Measurements from ENCODE around the gene COMTD1. TPM values are rescaled to one million over a fixed set of nuclear protein-coding genes. Genes with fewer than 3 reads are reported as not detected.
"Not testable (repeated sequence)": the region's sequence is repeated elsewhere in the genome, so short reads cannot be mapped to it uniquely, and the experiment has no call there.

Gene COMTD1
- total RNA-seq, 1 donor from 2014 or later = 14.2 TPM

DNA sequence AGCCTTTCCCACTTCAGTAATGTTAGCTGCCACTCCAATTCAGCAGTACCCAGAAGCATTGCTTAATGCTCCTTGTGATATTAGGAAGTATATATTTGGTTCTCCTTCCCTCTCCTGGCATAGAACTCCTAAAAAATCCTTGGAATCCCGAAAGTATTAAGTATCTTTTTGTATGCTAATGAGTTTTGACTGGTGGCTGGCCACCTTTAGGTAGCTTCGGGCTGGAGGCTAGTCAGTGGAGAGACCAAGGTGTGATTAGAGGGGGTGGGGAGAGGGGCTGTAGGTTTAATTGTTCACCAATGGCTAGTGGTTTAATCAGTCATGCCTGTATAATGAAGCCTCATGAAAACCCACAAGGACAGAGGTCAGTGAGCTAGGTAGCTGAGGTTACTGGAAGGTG lies 12.2 kb downstream of the COMTD1 start:
- peaks cover 9% of the 10 kb centered on the region for H3K4me1 Mint-ChIP-seq (ENCODE audit: low read depth, unreplicated experiment)
- H3K36me3 Mint-ChIP-seq (ENCODE audit: unreplicated experiment) = no peaks in the 10 kb centered on the region
- H3K27me3 Mint-ChIP-seq (ENCODE audit: unreplicated experiment) = peaks cover 2% of the 10 kb centered on the region
- no peak overlapping the region for H3K27ac Mint-ChIP-seq (ENCODE audit: unreplicated experiment)
- H3K4me3 Mint-ChIP-seq (ENCODE audit: unreplicated experiment) = no peak overlapping the region
- H3K9me3 Mint-ChIP-seq (ENCODE audit: unreplicated experiment) = peaks cover 1% of the 10 kb centered on the region
- DNase-seq = no peak
- no peak for TF ChIP-seq CTCF (IDR thresholded peaks at IDR 0.05; ENCODE audit: partially characterized antibody, unreplicated experiment)

- not testable (repeated sequence) for H3K9me3 Mint-ChIP-seq (ENCODE audit: unreplicated experiment); DNase-seq; H3K36me3 Mint-ChIP-seq (ENCODE audit: unreplicated experiment); H3K4me3 Mint-ChIP-seq (ENCODE audit: unreplicated experiment); H3K27ac Mint-ChIP-seq (ENCODE audit: unreplicated experiment); H3K4me1 Mint-ChIP-seq (ENCODE audit: low read depth, unreplicated experiment); H3K27me3 Mint-ChIP-seq (ENCODE audit: unreplicated experiment)
Observed at GRCh38 chr10:75221492-75221891, 14.3 kb downstream of the COMTD1 start.

- H3K27me3 Mint-ChIP-seq (ENCODE audit: unreplicated experiment) = peaks cover 2% of the 10 kb centered on the region
- H3K36me3 Mint-ChIP-seq (ENCODE audit: unreplicated experiment) = peaks cover 5% of the 10 kb centered on the region
- no peak overlapping the region for H3K4me3 Mint-ChIP-seq (ENCODE audit: unreplicated experiment)
- peaks cover 6% of the 10 kb centered on the region for H3K4me1 Mint-ChIP-seq (ENCODE audit: low read depth, unreplicated experiment)
- H3K27ac Mint-ChIP-seq (ENCODE audit: unreplicated experiment) = no peak overlapping the region
- TF ChIP-seq CTCF (IDR thresholded peaks at IDR 0.05; ENCODE audit: partially characterized antibody, unreplicated experiment) = no peak
- DNase-seq = no peak
- H3K9me3 Mint-ChIP-seq (ENCODE audit: unreplicated experiment) = peaks cover 1% of the 10 kb centered on the region
Observed at GRCh38 chr10:75220274-75220673, 15.5 kb downstream of the COMTD1 start.

DNA sequence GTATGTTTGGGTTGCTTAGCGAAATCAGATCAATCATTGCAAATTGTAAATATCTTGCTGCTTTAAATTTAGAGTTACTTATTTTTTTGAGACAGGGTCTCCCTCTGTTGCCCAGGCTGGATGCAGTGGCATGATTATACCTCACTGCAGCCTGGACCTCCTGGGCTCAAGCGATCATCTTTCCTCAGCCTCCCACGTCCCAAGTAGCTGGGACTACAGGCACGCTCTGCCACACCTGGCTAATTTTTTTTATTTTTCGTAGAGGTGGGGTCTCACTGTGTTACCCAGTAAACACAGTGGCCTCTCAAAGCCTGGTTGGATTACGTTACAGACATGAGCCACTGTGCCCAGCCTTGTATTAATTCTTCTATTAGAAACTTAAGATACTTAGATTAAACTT lies 23.4 kb downstream of the COMTD1 start:
- H3K4me3 Mint-ChIP-seq (ENCODE audit: unreplicated experiment) = peak overlapping the region; percentile 92
- peaks cover 8% of the 10 kb centered on the region for H3K9me3 Mint-ChIP-seq (ENCODE audit: unreplicated experiment)
- peak overlapping the region; percentile 92 for H3K27ac Mint-ChIP-seq (ENCODE audit: unreplicated experiment)
- H3K4me1 Mint-ChIP-seq (ENCODE audit: low read depth, unreplicated experiment) = peaks cover 7% of the 10 kb centered on the region
- TF ChIP-seq CTCF (IDR thresholded peaks at IDR 0.05; ENCODE audit: partially characterized antibody, unreplicated experiment) = no peak
- no peak for DNase-seq
- peaks cover 5% of the 10 kb centered on the region for H3K36me3 Mint-ChIP-seq (ENCODE audit: unreplicated experiment)
- H3K27me3 Mint-ChIP-seq (ENCODE audit: unreplicated experiment) = peaks cover 6% of the 10 kb centered on the region

GRCh38 chr10:75211007-75211691 lies 24.6 kb downstream of the COMTD1 start:
- H3K9me3 Mint-ChIP-seq (ENCODE audit: unreplicated experiment) = peaks cover 8% of the 10 kb centered on the region
- peaks cover 4% of the 10 kb centered on the region for H3K36me3 Mint-ChIP-seq (ENCODE audit: unreplicated experiment)
- DNase-seq = no peak
- TF ChIP-seq CTCF (IDR thresholded peaks at IDR 0.05; ENCODE audit: partially characterized antibody, unreplicated experiment) = no peak
- peaks cover 6% of the 10 kb centered on the region for H3K27me3 Mint-ChIP-seq (ENCODE audit: unreplicated experiment)
- H3K27ac Mint-ChIP-seq (ENCODE audit: unreplicated experiment) = peak overlapping the region; percentile 92
- H3K4me1 Mint-ChIP-seq (ENCODE audit: low read depth, unreplicated experiment) = peaks cover 7% of the 10 kb centered on the region
- peak overlapping the region; percentile 92 for H3K4me3 Mint-ChIP-seq (ENCODE audit: unreplicated experiment)

Data from glutamatergic neuron (in vitro differentiated cells).